Muscle layer of colon (tissue), 2 donors: ENCODE measurements around the gene TUBB4B.
"Not testable (repeated sequence)": the region's sequence is repeated elsewhere in the genome, so short reads cannot be mapped to it uniquely, and the experiment has no call there.

Experiments used
- H3K27ac ChIP-seq: one replicate; pipeline ENCODE4 v1.7.0; 2013; ENCODE audit warnings: low read depth, mild to moderate bottlenecking, low read length, moderate library complexity
- H3K27me3 ChIP-seq, 2 donors: one replicate each; pipeline ENCODE4 v1.7.0; 2013; ENCODE audit warnings: low read length in 2 of 2, mild to moderate bottlenecking in 2 of 2; ENCODE audit not compliant: insufficient read depth in 2 of 2, control insufficient read depth in 1 of 2
- H3K36me3 ChIP-seq: one replicate; pipeline ENCODE4 v1.7.0; 2013; ENCODE audit warnings: mild to moderate bottlenecking, low read length; ENCODE audit not compliant: insufficient read depth
- H3K4me1 ChIP-seq: one replicate; pipeline ENCODE4 v1.7.0; 2013; ENCODE audit warnings: mild to moderate bottlenecking, low read length; ENCODE audit not compliant: insufficient read depth
- H3K4me3 ChIP-seq, 2 donors: one replicate each; pipeline ENCODE4 v1.7.0; 2013; ENCODE audit warnings: low read length in 2 of 2, low read depth in 1 of 2, mild to moderate bottlenecking in 1 of 2, moderate library complexity in 1 of 2
- H3K9ac ChIP-seq: one replicate; pipeline ENCODE4 v1.7.0; 2013; ENCODE audit warnings: low read length
- H3K9me3 ChIP-seq: one replicate; pipeline ENCODE4 v1.7.0; 2013; ENCODE audit warnings: mild to moderate bottlenecking, low read length
- donor health status: abdominal sarcoma.
- donor health status: Adenocarcinoma of cecum.

The TUBB4B gene

GRCh38 chr9:137234758-137235423 lies 6.2 kb upstream of the TUBB4B start:
- Histone ChIP-seq H3K9me3 (no peaks in the 10 kb centered on the region), H3K36me3 (peaks cover 5% of the 10 kb centered on the region), H3K9ac (no peak overlapping the region), H3K27ac (no peak overlapping the region), H3K4me3 (no peak overlapping the region), H3K27me3 (peaks cover 4 to 45% of the 10 kb centered on the region in 2 donors), H3K4me1 (peaks cover 36% of the 10 kb centered on the region)

DNA sequence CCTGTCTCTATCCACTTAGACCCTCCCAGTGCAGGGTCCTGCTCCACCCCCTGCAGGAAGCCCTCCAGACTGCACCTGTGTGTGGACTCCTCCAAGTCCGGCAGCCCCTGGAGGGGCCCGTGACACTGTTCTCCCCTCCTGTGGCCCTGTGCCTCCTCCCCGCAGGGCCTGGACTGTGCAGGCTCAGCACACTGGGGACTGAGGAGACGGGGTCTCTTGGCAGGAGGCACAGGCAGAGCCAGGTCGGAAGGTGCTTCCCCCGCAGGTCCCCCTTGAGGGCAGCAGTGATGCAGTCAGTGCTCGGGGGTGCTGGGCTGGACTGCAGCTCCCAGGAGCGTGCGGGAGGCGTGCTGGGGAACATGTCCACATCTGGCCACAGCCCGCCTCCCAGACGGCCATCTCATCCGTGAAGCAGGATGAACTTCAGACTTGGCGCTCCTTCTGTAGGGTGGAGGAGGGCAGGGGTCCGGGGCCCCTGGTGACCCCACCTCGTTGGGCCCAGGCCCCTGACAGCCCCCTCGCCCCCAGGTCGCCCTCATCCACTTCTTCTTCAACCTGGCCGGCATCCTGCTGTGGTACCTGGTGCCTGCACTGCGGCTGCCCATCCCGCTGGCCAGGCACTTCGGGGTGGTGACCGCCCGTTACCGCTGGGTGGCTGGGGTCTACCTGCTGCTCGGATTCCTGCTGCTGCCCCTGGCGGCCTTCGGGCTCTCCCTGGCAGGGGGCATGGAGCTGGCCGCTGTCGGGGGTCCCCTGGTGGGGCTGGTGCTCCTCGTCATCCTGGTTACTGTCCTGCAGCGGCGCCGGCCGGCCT lies 5.5 kb upstream of the TUBB4B start:
- peaks cover 2 to 37% of the 10 kb centered on the region in 2 donors for H3K27me3 ChIP-seq
- no peak overlapping the region for H3K27ac ChIP-seq
- no peaks in the 10 kb centered on the region for H3K9me3 ChIP-seq
- H3K4me3 ChIP-seq, result peak overlapping the region; percentile 16 to 55
- peaks cover 5% of the 10 kb centered on the region for H3K36me3 ChIP-seq
- no peak overlapping the region for H3K9ac ChIP-seq
- peaks cover 36% of the 10 kb centered on the region for H3K4me1 ChIP-seq

DNA sequence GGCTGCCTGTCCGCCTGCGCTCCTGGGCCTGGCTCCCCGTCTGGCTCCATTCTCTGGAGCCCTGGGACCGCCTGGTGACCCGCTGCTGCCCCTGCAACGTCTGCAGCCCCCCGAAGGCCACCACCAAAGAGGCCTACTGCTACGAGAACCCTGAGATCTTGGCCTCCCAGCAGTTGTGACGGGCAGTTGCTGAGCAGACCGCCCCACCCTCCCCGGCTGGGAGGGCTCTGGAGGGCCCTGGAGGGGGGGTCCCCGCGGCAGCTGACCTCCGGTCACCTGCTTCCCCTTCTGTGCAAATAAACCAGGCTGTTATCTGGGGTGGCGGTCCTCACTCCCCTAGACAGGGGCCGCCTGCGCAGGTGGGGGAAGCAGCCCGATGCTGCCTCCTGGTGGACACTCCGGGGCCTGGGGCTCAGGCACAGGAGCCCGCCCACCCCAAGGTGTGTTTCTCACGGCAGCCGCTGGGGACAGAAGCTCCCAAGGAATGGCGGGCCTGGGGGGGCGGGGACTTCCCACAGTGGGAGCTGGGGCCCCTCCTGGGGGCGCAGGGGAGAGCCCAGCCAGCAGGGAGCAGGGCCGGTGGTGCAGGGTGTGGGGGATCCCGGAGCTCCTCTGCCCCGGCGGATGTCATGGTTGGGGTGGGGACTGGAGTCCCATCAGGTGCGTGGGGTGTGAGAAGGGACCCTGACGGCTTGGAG lies 4.7 kb upstream of the TUBB4B start:
- H3K27me3 ChIP-seq, result peaks cover 0 to 30% of the 10 kb centered on the region in 2 donors
- peak overlapping the region; percentile 16 to 55 for H3K4me3 ChIP-seq
- H3K36me3 ChIP-seq, result peaks cover 5% of the 10 kb centered on the region
- H3K9me3 ChIP-seq, result no peaks in the 10 kb centered on the region
- peaks cover 36% of the 10 kb centered on the region for H3K4me1 ChIP-seq
- no peak overlapping the region for H3K9ac ChIP-seq
- H3K27ac ChIP-seq, result no peak overlapping the region

- H3K27me3 ChIP-seq, result peaks cover 0 to 24% of the 10 kb centered on the region in 2 donors
- H3K36me3 ChIP-seq, result peaks cover 5% of the 10 kb centered on the region
- H3K27ac ChIP-seq, result no peak overlapping the region
- no peaks in the 10 kb centered on the region for H3K9me3 ChIP-seq
- H3K4me3 ChIP-seq, result no peak overlapping the region
- no peak overlapping the region for H3K9ac ChIP-seq
- H3K4me1 ChIP-seq, result peaks cover 36% of the 10 kb centered on the region
Measured at GRCh38 chr9:137236936-137237421, 4.1 kb upstream of the TUBB4B start.

- Histone ChIP-seq H3K9me3 (no peaks in the 10 kb centered on the region), H3K4me3 (no peak overlapping the region), H3K9ac (no peak overlapping the region), H3K27ac (no peak overlapping the region), H3K27me3 (peaks cover 0 to 15% of the 10 kb centered on the region in 2 donors), H3K4me1 (peaks cover 47% of the 10 kb centered on the region), H3K36me3 (peaks cover 14% of the 10 kb centered on the region)
Measured at GRCh38 chr9:137237759-137238726, 3.0 kb upstream of the TUBB4B start.

- not testable (repeated sequence) for H3K9me3 ChIP-seq, H3K9ac ChIP-seq
- H3K4me3 ChIP-seq, result peak overlapping the region; percentile 49 to 93
- peak overlapping the region; percentile 97 for H3K27ac ChIP-seq
- peaks cover 24% of the 10 kb centered on the region for H3K36me3 ChIP-seq
- H3K4me1 ChIP-seq, result peaks cover 55% of the 10 kb centered on the region
- peaks cover 0 to 10% of the 10 kb centered on the region in 2 donors for H3K27me3 ChIP-seq
Measured at GRCh38 chr9:137239541-137240200, 1.4 kb upstream of the TUBB4B start.

DNA sequence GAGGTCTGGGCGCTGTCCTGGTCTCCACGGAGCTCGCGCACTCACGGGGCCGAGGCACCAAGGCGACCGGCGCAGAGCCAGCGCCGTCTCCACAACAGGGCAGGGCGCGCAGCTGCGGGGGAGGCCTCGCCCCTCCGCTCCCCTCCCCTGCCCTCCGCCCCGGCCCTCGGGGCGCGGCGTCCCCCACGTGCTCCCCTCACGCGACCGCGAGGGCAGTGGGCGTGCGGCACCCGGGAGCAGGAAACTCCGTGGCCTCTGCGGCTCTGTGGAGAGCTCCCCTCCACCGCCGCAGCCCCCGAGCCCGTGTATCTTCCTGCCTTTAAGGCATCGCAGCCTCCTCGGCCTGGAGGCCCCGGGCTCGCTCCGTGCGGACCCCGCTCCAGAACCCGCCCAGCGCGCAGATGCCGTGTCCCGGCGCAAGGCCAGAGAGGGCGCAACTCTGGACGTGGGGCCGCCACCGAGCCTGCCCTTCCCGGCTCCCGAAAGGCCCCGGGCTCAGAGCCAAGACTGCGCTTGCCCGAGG lies 708 bp upstream of the TUBB4B start:
- peaks cover 54% of the 10 kb centered on the region for H3K4me1 ChIP-seq
- H3K27me3 ChIP-seq, result peaks cover 0 to 7% of the 10 kb centered on the region in 2 donors
- H3K9me3 ChIP-seq, result no peaks in the 10 kb centered on the region
- H3K9ac ChIP-seq, result no peak overlapping the region
- H3K4me3 ChIP-seq, result peak overlapping the region; percentile 49 to 93
- peaks cover 24% of the 10 kb centered on the region for H3K36me3 ChIP-seq
- peak overlapping the region; percentile 97 for H3K27ac ChIP-seq

- Histone ChIP-seq H3K27me3 (no peaks in the 10 kb centered on the region), H3K27ac (peak overlapping the region; percentile 93), H3K9me3 (no peaks in the 10 kb centered on the region), H3K36me3 (peaks cover 24% of the 10 kb centered on the region), H3K9ac (peak overlapping the region; percentile 64), H3K4me3 (peak overlapping the region; percentile 60 to 62), H3K4me1 (peaks cover 41% of the 10 kb centered on the region)
Measured at GRCh38 chr9:137241490-137242268, 592 bp downstream of the TUBB4B start.

GRCh38 chr9:137242269-137243203 lies 1.4 kb downstream of the TUBB4B start:
- peaks cover 36% of the 10 kb centered on the region for H3K4me1 ChIP-seq
- H3K36me3 ChIP-seq, result peaks cover 24% of the 10 kb centered on the region

More at GRCh38 chr9:137242269-137243203, 1.4 kb downstream of the TUBB4B start:
- Histone ChIP-seq H3K9ac (peak overlapping the region; percentile 64), H3K4me3 (peak overlapping the region; percentile 60 to 62), H3K27me3 (no peaks in the 10 kb centered on the region), H3K9me3 (no peaks in the 10 kb centered on the region), H3K27ac (peak overlapping the region; percentile 93)
